ENCODE data around the gene BORCS5. TPM values are rescaled to one million over a fixed set of nuclear protein-coding genes. Genes with fewer than 3 reads are reported as not detected.

BORCS5 gene
- polyA plus RNA-seq, 2 of the 4 experiments (the other 2 are of a cell fraction) = 5.1 to 10.2 TPM

GRCh38 chr12:12483438-12483837 is 126.6 kb downstream of the BORCS5 start:
- H3K4me2 ChIP-seq = no peak overlapping the region
- no peak for FAIRE-seq
- ChIA-PET CTCF (interaction anchor here (0.7 kb wide), 1 partner anchor 667 kb away, joined by 3 read pairs; no protein-coding TSS in a partner anchor), POLR2A (no interaction called here)
- DNase-seq (ENCODE audit: low read depth in 1 of 2, low spot score in 1 of 2) = no peak
- no peak for ATAC-seq
- 78% methylated on average over 3 of the region's 3 CpGs for WGBS (ENCODE audit: missing lambda C conversion rate)
- peaks cover 5% of the 10 kb centered on the region; the same call in 1 of the 3 replicates for H3K4me1 ChIP-seq
- TF ChIP-seq FOSL2 (IDR thresholded peaks at IDR 0.05) (no peak), FOSL2 (CRISPR knock-in tag; IDR thresholded peaks at IDR 0.05) (no peak), CBX2 (IDR thresholded peaks at IDR 0.05; ENCODE audit: borderline replicate concordance, low read depth) (no peak), ZFP36 (IDR thresholded peaks at IDR 0.05; ENCODE audit: borderline replicate concordance, partially characterized antibody) (no peak), RNF2 (IDR thresholded peaks at IDR 0.05; ENCODE audit: borderline replicate concordance, low read depth) (no peak), PHF8 (IDR thresholded peaks at IDR 0.05; ENCODE audit: borderline replicate concordance, low read depth) (no peak), CHD2 (IDR thresholded peaks at IDR 0.05; ENCODE audit: low read length, partially characterized antibody) (no peak), FOSB (CRISPR knock-in tag; IDR thresholded peaks at IDR 0.05) (no peak), NPAS2 (CRISPR knock-in tag; IDR thresholded peaks at IDR 0.05; ENCODE audit: borderline replicate concordance) (no peak), TFCP2L1 (CRISPR knock-in tag; IDR thresholded peaks at IDR 0.05) (no peak), HOXB13 (CRISPR knock-in tag; IDR thresholded peaks at IDR 0.05; ENCODE audit: low read depth) (no peak), SREBF2 (IDR thresholded peaks at IDR 0.05) (no peak), BHLHE40 (IDR thresholded peaks at IDR 0.05; ENCODE audit: low read depth, low read length) (no peak), MYC (IDR thresholded peaks at IDR 0.05; ENCODE audit: borderline replicate concordance, low read length) (no peak), RAD21 (conservative IDR thresholded peaks at IDR 0.05 in 1 of 2, IDR thresholded peaks at IDR 0.05 in 1 of 2) (no peak), RCOR1 (IDR thresholded peaks at IDR 0.05; ENCODE audit: low read depth, low read length) (no peak), CHD4 (IDR thresholded peaks at IDR 0.05; ENCODE audit: borderline replicate concordance) (no peak)
- TF ChIP-seq, protein P1, sequence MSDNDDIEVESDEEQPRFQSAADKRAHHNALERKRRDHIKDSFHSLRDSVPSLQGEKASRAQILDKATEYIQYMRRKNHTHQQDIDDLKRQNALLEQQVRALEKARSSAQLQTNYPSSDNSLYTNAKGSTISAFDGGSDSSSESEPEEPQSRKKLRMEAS (IDR thresholded peaks at IDR 0.05) = no peak
- no peaks in the 10 kb centered on the region for H3K9me3 ChIP-seq
- H3K4me3 ChIP-seq = no peak overlapping the region
- 0 out of 6 replicates have a peak overlapping the region, but pooled peaks of 1 of the 2 experiments have one; percentile 35 for H3K27ac ChIP-seq

DNA sequence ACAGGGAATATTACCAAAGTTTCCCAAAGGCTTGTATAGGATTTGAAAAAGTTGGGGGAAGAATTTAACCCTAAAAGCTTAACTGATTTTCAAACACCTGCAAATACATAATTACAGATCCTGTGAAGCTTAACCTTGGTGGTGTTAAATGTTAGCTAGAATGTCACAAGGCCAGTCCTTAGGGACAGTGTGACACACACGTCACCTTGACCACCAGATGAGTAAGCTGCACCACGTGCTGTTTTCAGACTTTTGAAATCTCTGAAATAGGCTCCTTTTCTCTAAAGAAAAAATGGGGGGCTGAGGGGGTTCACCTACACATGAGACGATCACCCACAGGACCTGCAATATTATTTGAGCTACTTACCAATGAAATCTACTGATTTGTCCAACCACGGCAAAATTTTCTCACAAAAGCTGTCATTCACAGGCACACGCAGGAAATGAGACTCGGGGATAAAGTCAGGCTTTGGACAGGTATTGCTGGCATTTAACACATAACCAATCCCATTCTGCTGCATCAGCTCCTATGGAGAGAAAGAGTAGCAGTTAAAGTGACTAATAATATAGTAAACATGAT is 129.9 kb downstream of the BORCS5 start:
- Histone ChIP-seq H3K27ac (no peak overlapping the region; a peak in 1 of 6 replicates), H3K4me1 (peaks cover 5% of the 10 kb centered on the region; the same call in 1 of the 3 replicates), H3K4me2 (no peak overlapping the region), H3K9me3 (no peaks in the 10 kb centered on the region), H3K4me3 (no peak overlapping the region)
- 79% methylated on average over 6 of the region's 6 CpGs for WGBS (ENCODE audit: missing lambda C conversion rate)
- CTCF ChIA-PET = interaction anchor here (0.9 to 1.6 kb wide), 3 partner anchors 10 to 169 kb away, joined by 3 to 5 read pairs (median 3); no protein-coding TSS in a partner anchor
- TF ChIP-seq MAFK (IDR thresholded peaks at IDR 0.05; ENCODE audit: partially characterized antibody) (peak; percentile 3), ZC3H11A (IDR thresholded peaks at IDR 0.05) (no peak), USF2 (IDR thresholded peaks at IDR 0.05) (0 out of 2 replicates have a peak, but pooled peaks have one; percentile 10)
- POLR2A ChIA-PET = interaction anchor here (0.9 to 1.0 kb wide), 2 partner anchors 10 to 60 kb away, joined by 3 read pairs; no protein-coding TSS in a partner anchor
- DNase-seq (ENCODE audit: low read depth in 1 of 2, low spot score in 1 of 2) (no peak), ATAC-seq (no peak), FAIRE-seq (no peak)

DNA sequence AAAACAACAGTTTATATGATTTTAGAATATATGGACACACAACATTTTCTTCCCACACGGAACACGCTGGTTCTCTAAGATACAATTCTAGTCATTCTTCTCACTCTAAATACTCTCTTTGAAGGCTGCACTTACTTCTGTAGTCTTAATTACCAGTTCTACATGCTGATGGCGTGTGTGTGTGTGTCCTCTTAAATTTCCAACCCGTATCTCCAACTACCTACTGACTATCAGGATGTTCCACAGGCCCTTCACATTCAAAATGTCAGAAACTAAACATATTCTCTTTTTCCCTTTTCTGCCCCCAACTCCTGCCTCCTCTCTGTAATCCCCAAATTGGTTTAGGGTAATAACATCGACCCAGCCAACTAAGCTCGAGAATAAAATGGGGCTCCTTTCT is 130.6 kb downstream of the BORCS5 start:
- Histone ChIP-seq H3K4me2 (no peak overlapping the region), H3K4me3 (no peak overlapping the region), H3K27ac (no peak overlapping the region), H3K9me3 (no peaks in the 10 kb centered on the region), H3K4me1 (peaks cover 5% of the 10 kb centered on the region; the same call in 1 of the 3 replicates)
- no peak for FAIRE-seq
- no peak for DNase-seq (ENCODE audit: low read depth in 1 of 2, low spot score in 1 of 2)
- WGBS (ENCODE audit: missing lambda C conversion rate) = 93% methylated on average over 6 of the region's 6 CpGs
- ChIA-PET POLR2A (interaction anchor here (0.9 to 1.0 kb wide), 2 partner anchors 11 to 59 kb away, joined by 3 read pairs; no protein-coding TSS in a partner anchor), CTCF (no interaction called here)
- no peak for ATAC-seq
- no peak for TF ChIP-seq USF2 (IDR thresholded peaks at IDR 0.05)
- TF ChIP-seq CBX8 (IDR thresholded peaks at IDR 0.05) = no peak
- TF ChIP-seq POLR2AphosphoS2 (conservative IDR thresholded peaks at IDR 0.05; ENCODE audit: low read length) = no peak
- no peak for TF ChIP-seq JUNB (IDR thresholded peaks at IDR 0.05)
- TF ChIP-seq ZSCAN20 (CRISPR knock-in tag; IDR thresholded peaks at IDR 0.05) = no peak
